Myocyte (in vitro differentiated cells): ENCODE results near the gene LRRTM1. TPM values are rescaled to one million over a fixed set of nuclear protein-coding genes. Genes with fewer than 3 reads are reported as not detected.

Source experiments
- DNase-seq: peaks from one replicate; pipeline ENCODE4 v3.0.0-alpha.2; 2012; ENCODE audit warnings: low read depth
- total RNA-seq: library from RNA; depleted of rRNA; stranded (reverse); fragments of >200 nt; gene quantifications from 2 replicates; pipeline ENCODE4 v1.2.3, GENCODE V29; 2014

The LRRTM1 gene
- total RNA-seq, 1 donor from 2014 or later: not detected

DNA sequence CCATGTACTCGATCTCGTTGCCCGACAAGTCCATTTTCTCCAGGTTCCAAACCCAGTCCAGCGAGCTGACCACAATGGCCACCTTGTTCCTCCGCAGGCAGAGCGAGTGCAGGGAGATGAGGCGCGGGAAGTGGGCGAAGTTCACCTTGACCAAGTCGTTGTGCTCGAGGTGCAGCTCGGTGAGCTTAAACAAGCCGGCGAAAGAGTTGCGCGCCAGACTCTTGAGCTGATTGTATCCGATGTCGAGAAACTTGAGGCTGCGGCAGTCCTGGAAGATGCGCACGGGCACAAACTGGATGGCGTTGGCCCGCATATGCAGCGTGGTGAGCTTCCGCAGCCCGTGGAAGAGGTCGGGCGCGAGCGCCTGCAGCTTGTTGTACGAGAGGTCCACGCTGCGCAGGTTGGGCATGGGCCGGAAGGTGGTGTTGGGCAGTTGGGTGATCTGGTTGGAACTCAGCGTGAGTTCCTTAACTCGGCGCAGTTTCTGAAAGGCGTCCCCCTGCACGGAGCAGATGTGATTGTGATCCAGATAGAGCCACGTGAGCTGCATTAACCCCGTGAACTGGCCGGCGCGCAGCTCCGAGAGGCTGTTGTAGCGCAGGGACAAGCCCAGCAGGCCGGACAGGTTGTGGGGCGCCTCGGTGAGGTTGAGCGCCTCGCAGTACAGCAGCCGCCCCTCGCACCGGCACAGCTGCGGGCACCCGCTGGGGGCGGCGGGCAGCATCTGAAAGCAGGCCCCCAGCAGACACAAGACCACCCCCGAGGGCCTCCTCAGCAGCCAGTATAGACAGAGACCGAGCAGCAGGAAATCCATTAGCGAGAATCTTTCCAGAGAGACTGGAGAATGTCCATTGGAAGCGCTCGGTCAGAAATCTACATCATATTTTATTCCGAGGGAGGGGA is 1.3 kb downstream of the LRRTM1 start:
- DNase-seq: no peak

- no peak for DNase-seq
Observed at GRCh38 chr2:80302314-80303005, 2.1 kb downstream of the LRRTM1 start.

GRCh38 chr2:80302001-80302313 is 2.6 kb downstream of the LRRTM1 start:
- no peak for DNase-seq

DNA sequence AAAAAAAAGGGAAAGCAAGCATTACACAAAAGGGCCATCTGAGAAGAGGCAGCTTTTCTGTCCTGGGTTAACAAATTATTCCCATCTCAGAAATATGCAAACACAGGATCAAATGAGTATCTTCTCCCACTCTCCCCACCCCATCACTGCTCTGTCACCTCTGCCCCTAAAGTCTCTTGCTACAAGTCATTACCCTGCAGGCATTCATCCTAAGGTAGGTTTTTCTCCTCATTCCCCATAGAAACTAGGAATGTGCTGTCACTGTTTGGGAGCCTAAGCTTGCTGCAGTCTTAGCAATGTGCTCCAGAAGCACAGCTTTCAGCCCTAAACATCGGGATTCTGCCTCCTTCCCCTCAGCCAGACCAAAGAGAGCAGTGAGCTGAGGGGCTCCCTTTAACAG is 3.6 kb downstream of the LRRTM1 start:
- DNase-seq: no peak

- no peak for DNase-seq
Observed at GRCh38 chr2:80300346-80300745, 4.2 kb downstream of the LRRTM1 start.

- no peak for DNase-seq
Observed at GRCh38 chr2:80299661-80300060, 4.9 kb downstream of the LRRTM1 start.

GRCh38 chr2:80298954-80299353 is 5.6 kb downstream of the LRRTM1 start:
- no peak for DNase-seq

DNA sequence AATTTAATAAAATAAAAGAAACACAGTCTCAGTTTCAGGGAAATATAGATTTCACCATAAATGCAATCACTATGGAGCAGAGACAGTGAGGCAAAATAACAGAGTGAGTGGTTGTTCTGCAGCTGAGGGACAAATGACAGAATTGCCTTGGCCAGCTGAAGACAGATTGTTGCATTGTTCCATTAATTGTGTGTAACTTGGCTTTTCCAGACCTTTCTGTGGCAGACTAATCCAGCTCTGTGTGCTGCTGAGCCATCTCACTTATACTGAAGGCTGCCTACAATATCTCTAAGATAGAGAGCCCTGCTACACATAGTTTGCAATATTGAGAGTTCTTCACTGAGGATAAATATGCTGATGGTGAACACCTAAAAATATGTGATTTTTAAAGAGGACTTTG is 11.5 kb downstream of the LRRTM1 start:
- DNase-seq: no peak

DNA sequence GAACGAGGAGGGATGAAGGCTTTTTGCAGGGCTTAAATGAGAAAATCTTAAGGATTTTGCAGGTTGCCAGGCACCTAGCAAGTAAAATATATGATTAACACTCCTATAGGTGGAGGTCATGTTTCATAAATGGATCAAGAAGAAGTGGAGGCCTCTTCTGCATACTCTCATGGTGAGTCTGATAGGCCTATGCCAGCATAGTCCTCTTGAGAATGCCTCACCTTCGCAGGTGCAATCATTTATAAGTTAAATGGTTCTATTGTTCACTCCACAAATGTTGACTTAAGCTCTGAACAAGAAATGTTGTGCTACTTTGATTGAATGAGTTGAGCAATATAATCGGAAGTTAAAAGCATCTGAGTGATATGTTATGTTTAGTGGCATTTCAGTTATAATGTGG is 12.1 kb downstream of the LRRTM1 start:
- DNase-seq: no peak

- no peak for DNase-seq
Observed at GRCh38 chr2:80291656-80292055, 12.9 kb downstream of the LRRTM1 start.

DNA sequence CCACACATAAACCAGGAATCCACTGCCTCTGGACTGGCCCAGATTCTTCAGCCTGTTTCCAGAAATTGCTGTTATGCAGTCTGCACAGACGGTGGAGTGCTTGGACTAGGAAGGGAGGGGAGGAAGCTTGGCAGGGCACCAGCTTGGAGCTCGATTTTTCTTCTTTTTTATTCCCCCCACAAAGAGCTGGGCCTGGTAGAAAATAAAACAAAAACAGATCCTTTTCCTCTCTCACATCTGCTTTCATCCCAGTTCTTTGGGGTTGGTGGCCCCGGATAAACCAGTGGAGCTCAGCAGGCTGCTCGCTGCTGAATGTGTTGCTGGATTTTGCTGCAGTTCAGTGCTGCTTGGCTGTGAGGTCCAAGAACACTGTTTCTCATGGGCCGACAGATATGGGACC is 16.0 kb downstream of the LRRTM1 start:
- no peak for DNase-seq

GRCh38 chr2:80281049-80281448 is 23.5 kb downstream of the LRRTM1 start:
- no peak for DNase-seq

GRCh38 chr2:80280598-80280997 is 24.0 kb downstream of the LRRTM1 start:
- DNase-seq: no peak

- DNase-seq: no peak
Observed at GRCh38 chr2:80269806-80270205, 34.7 kb downstream of the LRRTM1 start.

- DNase-seq: no peak
Observed at GRCh38 chr2:80266231-80266630, 38.3 kb downstream of the LRRTM1 start.

DNA sequence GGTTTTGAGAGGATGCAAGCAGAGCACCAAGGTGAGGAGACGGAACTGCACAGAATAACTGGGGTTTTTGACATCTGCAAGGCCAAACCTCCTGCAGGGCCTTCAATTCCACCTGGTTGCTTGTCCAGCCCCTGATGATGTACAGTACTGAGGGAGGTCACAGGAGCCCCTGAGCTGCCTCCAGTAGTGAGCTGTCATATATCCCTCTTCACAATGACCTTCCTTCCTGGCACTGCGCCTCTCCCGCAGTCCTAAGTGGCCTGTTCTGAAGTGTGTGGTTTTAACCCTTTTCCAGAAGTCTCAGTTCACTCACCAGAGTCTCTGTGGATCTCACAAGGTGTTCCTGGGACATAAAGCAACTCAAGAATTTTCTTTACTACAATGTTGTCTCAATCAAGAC is 45.3 kb downstream of the LRRTM1 start:
- DNase-seq: no peak

- DNase-seq: no peak
Observed at GRCh38 chr2:80258793-80259192, 45.8 kb downstream of the LRRTM1 start.

- DNase-seq: no peak
Observed at GRCh38 chr2:80258341-80258740, 46.2 kb downstream of the LRRTM1 start.

DNA sequence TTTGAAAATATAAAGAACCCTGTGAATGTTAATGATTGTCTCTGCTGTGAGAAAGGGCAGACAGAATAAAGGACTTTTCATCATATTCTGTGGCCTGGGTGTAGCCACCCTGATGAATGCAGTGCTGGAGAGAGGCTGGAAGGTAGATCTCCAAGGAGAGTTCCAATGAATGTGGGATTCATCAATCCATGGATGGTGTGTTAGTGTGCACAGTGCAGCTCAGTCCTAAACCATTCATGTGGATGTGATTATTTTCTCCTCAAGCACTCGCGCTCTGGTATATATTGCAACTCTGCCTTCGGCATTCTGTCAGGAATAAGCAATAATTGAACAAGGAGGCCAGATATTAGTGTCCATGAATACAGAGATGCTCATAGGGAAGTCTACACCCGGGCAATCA is 47.1 kb downstream of the LRRTM1 start:
- no peak for DNase-seq

- no peak for DNase-seq
Observed at GRCh38 chr2:80256782-80257167, 47.8 kb downstream of the LRRTM1 start.

DNA sequence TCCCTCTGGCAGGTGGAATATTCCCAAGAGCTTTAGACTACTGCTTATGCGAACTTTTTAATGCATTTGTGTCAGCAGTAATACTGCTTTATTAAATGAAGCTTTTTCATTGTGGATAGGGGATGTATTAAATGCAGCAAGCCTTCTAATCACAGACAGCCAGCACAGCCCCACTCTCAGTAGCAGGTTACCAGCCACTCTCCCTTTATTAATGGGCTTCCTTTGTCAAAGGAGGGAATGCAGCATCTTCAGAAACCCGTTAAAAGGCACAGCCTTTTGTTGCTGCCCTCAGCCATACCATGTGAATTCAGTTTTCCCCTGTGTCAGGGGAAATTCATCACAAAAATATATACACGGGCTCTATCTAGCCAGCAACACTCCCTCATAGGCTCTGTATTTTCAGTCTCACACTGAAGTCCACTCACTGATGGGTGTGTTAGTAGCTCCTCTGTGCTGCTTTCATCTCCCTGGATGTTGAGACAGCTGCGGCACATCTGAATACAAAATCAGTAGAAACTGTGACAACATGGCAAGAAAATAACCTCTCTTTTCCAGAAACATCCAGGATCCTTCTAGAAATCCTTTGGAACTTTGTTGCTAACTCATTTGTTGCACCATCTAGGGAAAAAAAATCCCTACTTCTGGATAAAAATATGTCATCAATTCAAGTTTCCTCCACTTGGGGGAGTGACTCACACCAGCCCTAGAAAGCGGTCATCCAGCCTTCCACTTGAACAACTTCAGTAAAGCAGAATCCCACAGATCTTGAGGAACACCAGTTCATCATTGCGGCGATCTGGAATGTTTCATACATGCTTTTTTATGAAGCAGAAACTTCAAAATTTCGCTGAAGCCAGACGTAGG is 48.4 kb downstream of the LRRTM1 start:
- no peak for DNase-seq
